GM23338 (cell line): ENCODE measurements around the gene VPS37C. TPM values are rescaled to one million over a fixed set of nuclear protein-coding genes. Genes with fewer than 3 reads are reported as not detected.

Experiments used
- ATAC-seq: fragments of 200-7000 bp; cut with Tn5 transposase; 3 replicates; pipeline ENCODE4 v1.9.1; 2020
- DNase-seq: peaks from one replicate; pipeline ENCODE4 v3.0.0-alpha.2; 2015; ENCODE audit warnings: low spot score
- H2AFZ ChIP-seq: fragments of 200-600 bp; sonication (generic); 2 replicates; pipeline ENCODE4 v1.8.0; 2016; ENCODE audit warnings: antibody characterized with exemption, mild to moderate bottlenecking, moderate library complexity
- H3F3A ChIP-seq: fragments of 200-600 bp; sonication (generic); replicated peaks from 2 replicates; pipeline ENCODE4 v1.8.0; 2017; ENCODE audit warnings: antibody characterized with exemption, mixed run types, low read depth
- H3K27ac ChIP-seq: fragments of 200-600 bp; sonication (generic); 2 replicates; pipeline ENCODE4 v1.6.1; 2016; ENCODE audit warnings: low read depth
- H3K27me3 ChIP-seq: fragments of 200-600 bp; sonication (generic); 2 replicates; pipeline ENCODE4 v1.8.0; 2016; ENCODE audit warnings: mild to moderate bottlenecking, mixed run types, moderate library complexity; ENCODE audit not compliant: insufficient read depth
- H3K36me3 ChIP-seq: fragments of 200-600 bp; sonication (generic); 2 replicates; pipeline ENCODE4 v1.8.0; 2016; ENCODE audit warnings: mild to moderate bottlenecking; ENCODE audit not compliant: insufficient read depth
- H3K4me1 ChIP-seq: fragments of 200-600 bp; sonication (generic); 2 replicates; pipeline ENCODE4 v1.8.0; 2016; ENCODE audit warnings: mild to moderate bottlenecking, moderate library complexity; ENCODE audit not compliant: insufficient read depth
- H3K4me2 ChIP-seq: fragments of 200-600 bp; sonication (generic); 2 replicates; pipeline ENCODE4 v1.7.1; 2017; ENCODE audit warnings: mixed run types
- H3K4me3 ChIP-seq: fragments of 200-600 bp; sonication (generic); 2 replicates; pipeline ENCODE4 v1.6.1; 2016; ENCODE audit warnings: mixed run types
- H3K79me2 ChIP-seq: fragments of 200-600 bp; sonication (generic); replicated peaks from 2 replicates; pipeline ENCODE4 v1.8.0; 2017; ENCODE audit warnings: mild to moderate bottlenecking; ENCODE audit not compliant: insufficient read depth
- H3K9me2 ChIP-seq: fragments of 200-600 bp; sonication (generic); 2 replicates; pipeline ENCODE4 v1.8.0; 2017; ENCODE audit not compliant: insufficient read depth
- H4K20me1 ChIP-seq: fragments of 200-600 bp; sonication (generic); replicated peaks from 2 replicates; pipeline ENCODE4 v1.8.0; 2017; ENCODE audit warnings: mild to moderate bottlenecking; ENCODE audit not compliant: insufficient read depth
- H3K27ac Mint-ChIP-seq: 2 replicates; pipeline ENCODE4 v1.8.0; 2020; ENCODE audit warnings: inconsistent platforms, mild to moderate bottlenecking, moderate library complexity, mixed read lengths
- H3K27me3 Mint-ChIP-seq: 3 replicates; pipeline ENCODE4 v1.8.0; 2022; ENCODE audit warnings: low read depth, mild to moderate bottlenecking, moderate library complexity, mixed read lengths, inconsistent platforms; ENCODE audit not compliant: insufficient read depth, poor library complexity
- H3K36me3 Mint-ChIP-seq: 3 replicates; pipeline ENCODE4 v1.8.0; 2021; ENCODE audit warnings: low read depth, mild to moderate bottlenecking, inconsistent platforms, moderate library complexity, mixed read lengths
- H3K4me1 Mint-ChIP-seq: 3 replicates; pipeline ENCODE4 v1.8.0; 2020; ENCODE audit warnings: mild to moderate bottlenecking, inconsistent platforms, mixed read lengths
- H3K4me3 Mint-ChIP-seq: 3 replicates; pipeline ENCODE4 v1.8.0; 2021; ENCODE audit warnings: moderate library complexity, mild to moderate bottlenecking, inconsistent platforms, mixed read lengths
- H3K9me3 Mint-ChIP-seq: 3 replicates; pipeline ENCODE4 v1.8.0; 2020; ENCODE audit warnings: moderate library complexity, mild to moderate bottlenecking, inconsistent platforms, mixed read lengths
- CREB1 ChIP-seq: fragments of 250-450 bp; sonication (Bioruptor Pico); IDR thresholded peaks from 2 replicates; pipeline ENCODE4 v1.5.0; 2020; ENCODE audit warnings: low read depth, mild to moderate bottlenecking, moderate library complexity
- CTCF ChIP-seq, 2 experiments: fragments of 200-600 bp in 1 of 2; sonication (generic) in 1 of 2; conservative IDR thresholded peaks; 2 replicates each; pipeline versions ENCODE4 v1.5.1 to v1.6.1; 2016 to 2017; ENCODE audit warnings: antibody characterized with exemption in 2 of 2, low read depth in 2 of 2, mild to moderate bottlenecking in 2 of 2, moderate library complexity in 1 of 2
- ETS1 ChIP-seq: IDR thresholded peaks from 2 replicates; pipeline ENCODE4 v1.6.1; 2016; ENCODE audit warnings: antibody characterized with exemption
- EZH2 ChIP-seq: fragments of 200-600 bp; sonication (generic); IDR thresholded peaks from one replicate; pipeline ENCODE4 v1.8.0; 2017; ENCODE audit warnings: antibody characterized with exemption, mild to moderate bottlenecking, low read depth; ENCODE audit not compliant: unreplicated experiment
- EZH2phosphoT487 ChIP-seq: fragments of 200-600 bp; sonication (generic); IDR thresholded peaks from one replicate; pipeline ENCODE4 v1.8.1; 2018; ENCODE audit warnings: antibody characterized with exemption; ENCODE audit not compliant: unreplicated experiment
- JUNB ChIP-seq: IDR thresholded peaks from one replicate; pipeline ENCODE4 v1.6.1; 2016; ENCODE audit warnings: antibody characterized with exemption; ENCODE audit not compliant: unreplicated experiment
- NANOG ChIP-seq: IDR thresholded peaks from 2 replicates; pipeline ENCODE4 v1.6.1; 2016; ENCODE audit warnings: antibody characterized with exemption, borderline replicate concordance
- POLR2AphosphoS5 ChIP-seq: IDR thresholded peaks from 2 replicates; pipeline ENCODE4 v1.6.1; 2016; ENCODE audit warnings: antibody characterized with exemption, low read depth
- REST ChIP-seq: IDR thresholded peaks from one replicate; pipeline ENCODE4 v1.6.1; 2018; ENCODE audit warnings: antibody characterized with exemption; ENCODE audit not compliant: unreplicated experiment
- STAT1 ChIP-seq: IDR thresholded peaks from one replicate; pipeline ENCODE4 v1.6.1; 2016; ENCODE audit warnings: antibody characterized with exemption; ENCODE audit not compliant: unreplicated experiment
- ZNF114 ChIP-seq: fragments of 250-450 bp; sonication (Bioruptor Pico); IDR thresholded peaks from 2 replicates; pipeline ENCODE4 v1.5.0; 2020; ENCODE audit warnings: mild to moderate bottlenecking, moderate library complexity
- ZNF331 ChIP-seq: fragments of 250-450 bp; sonication (Bioruptor Pico); IDR thresholded peaks from 2 replicates; pipeline ENCODE4 v1.5.0; 2020; ENCODE audit warnings: low read depth, mild to moderate bottlenecking, moderate library complexity
- ZNF462 ChIP-seq: fragments of 250-450 bp; sonication (Bioruptor Pico); IDR thresholded peaks from 2 replicates; pipeline ENCODE4 v1.5.0; 2020; ENCODE audit warnings: mild to moderate bottlenecking, moderate library complexity
- polyA plus RNA-seq: library from polyadenylated mRNA; unstranded; fragments of >200 nt; fragmentation: Nextera tagmentation; extraction: Ambion mirVana; gene quantifications from 2 replicates; pipeline ENCODE4 v1.2.1, GENCODE V29; 2016
- total RNA-seq: library from RNA; depleted of rRNA; stranded (reverse); fragments of >200 nt; shearing (Covaris generic); gene quantifications from 2 replicates; pipeline ENCODE4 v1.2.3, GENCODE V29; 2014

VPS37C gene
- total and polyA plus RNA-seq, 2 experiments from 2014 or later: 8.8 to 19.4 TPM

GRCh38 chr11:61114913-61115312 is 46.3 kb downstream of the VPS37C start:
- H3K9me3 Mint-ChIP-seq: no peaks in the 10 kb centered on the region
- Histone ChIP-seq H3K4me1 (no peaks in the 10 kb centered on the region), H4K20me1 (no peaks in the 10 kb centered on the region), H2AFZ (no peak overlapping the region), H3K9me2 (no peaks in the 10 kb centered on the region), H3K27ac (no peak overlapping the region), H3F3A (no peaks in the 10 kb centered on the region), H3K36me3 (no peaks in the 10 kb centered on the region), H3K4me3 (no peak overlapping the region), H3K4me2 (no peak overlapping the region), H3K27me3 (no peaks in the 10 kb centered on the region), H3K79me2 (no peaks in the 10 kb centered on the region)
- TF ChIP-seq ZNF462 (CRISPR knock-in tag) (no peak), NANOG (no peak), EZH2phosphoT487 (no peak), STAT1 (no peak), REST (no peak), CREB1 (CRISPR knock-in tag) (no peak), ZNF331 (CRISPR knock-in tag) (no peak), ZNF114 (CRISPR knock-in tag) (no peak), POLR2AphosphoS5 (no peak), EZH2 (no peak), ETS1 (no peak), CTCF (conservative IDR thresholded peaks at IDR 0.05; ENCODE audit: low read depth in 2 of 2) (no peak), JUNB (no peak)
- peaks cover 6% of the 10 kb centered on the region for H3K27me3 Mint-ChIP-seq
- H3K36me3 Mint-ChIP-seq: no peaks in the 10 kb centered on the region
- H3K4me3 Mint-ChIP-seq: no peak overlapping the region
- ATAC-seq (no peak), DNase-seq (no peak)
- no peaks in the 10 kb centered on the region for H3K4me1 Mint-ChIP-seq
- H3K27ac Mint-ChIP-seq: no peak overlapping the region
